Activated gamma-delta T cell treated with Interleukin-2 at 50 U/mL for 16 hours (primary cell): Measurements from ENCODE around the gene MN1.

Experiments
- DNase-seq: peaks from one replicate; pipeline ENCODE4 v3.0.0-alpha.2; 2020

The MN1 gene

DNA sequence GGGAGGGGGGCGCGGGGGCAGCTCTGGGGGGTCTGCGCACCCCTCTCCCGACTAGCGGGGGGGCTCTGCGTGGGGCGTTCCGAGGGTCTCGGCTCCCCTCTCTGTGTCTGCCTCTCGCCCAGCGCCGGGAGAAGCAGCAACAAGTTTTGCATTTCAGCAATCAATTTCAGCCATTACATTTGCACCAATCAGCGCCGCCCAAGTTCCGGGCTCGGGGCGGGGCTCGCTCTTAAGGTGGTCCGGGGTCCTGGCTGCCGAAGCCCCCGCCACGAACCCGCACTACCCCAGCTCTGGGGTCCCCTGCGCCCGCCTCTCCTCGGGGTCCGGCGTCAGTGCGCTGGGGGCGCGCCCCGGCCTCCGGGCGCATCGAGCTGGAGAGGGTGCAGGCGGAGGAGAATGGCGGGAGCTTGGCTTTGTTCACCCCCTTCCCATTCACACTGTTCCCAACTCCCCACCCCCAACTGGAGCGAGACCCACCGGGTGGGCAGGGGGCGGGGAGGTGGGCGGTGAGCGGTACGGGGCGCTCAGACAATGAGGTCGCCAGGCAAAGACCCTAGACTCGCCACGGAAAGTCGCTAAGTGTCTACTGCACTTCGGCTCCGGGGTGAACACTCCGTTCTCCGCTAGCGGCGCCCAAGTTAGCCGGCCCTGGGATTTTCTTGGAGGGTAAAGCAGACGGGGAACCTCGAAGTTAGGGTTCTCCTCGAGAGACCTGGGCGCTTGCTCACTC, at the start of gene MN1:
Gene MN1, minus strand, starts transcription at position 141 of the 730 bp plus-strand sequence. CDS start 1,213 bp downstream, outside the sequence.
- DNase-seq = peak; percentile 46

DNA sequence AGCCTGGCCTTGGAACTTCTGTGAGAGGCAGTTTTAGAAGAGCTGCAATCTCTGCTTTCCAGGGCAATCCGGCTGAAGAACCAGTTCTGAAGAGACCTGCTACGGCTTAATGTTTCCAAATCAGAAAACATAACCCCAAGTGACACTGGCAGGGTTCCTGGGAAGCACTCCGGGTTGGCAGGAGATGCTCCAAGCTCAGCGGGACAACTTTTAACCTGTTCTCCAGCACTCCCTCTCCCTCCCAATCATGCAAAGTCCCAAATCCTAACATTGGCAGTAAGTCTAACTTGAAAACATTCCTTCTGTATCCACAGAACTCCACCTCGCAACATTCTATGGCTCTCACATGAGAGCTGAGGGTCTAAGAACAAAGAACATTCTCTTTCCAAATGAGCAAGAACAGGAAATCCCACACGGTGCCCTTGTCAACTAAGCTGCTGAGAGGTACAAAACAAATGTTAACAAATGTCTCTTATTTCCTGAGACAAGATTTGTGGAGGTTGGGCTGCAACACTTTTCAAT, 48.5 kb upstream of the MN1 start:
- no peak for DNase-seq

DNA sequence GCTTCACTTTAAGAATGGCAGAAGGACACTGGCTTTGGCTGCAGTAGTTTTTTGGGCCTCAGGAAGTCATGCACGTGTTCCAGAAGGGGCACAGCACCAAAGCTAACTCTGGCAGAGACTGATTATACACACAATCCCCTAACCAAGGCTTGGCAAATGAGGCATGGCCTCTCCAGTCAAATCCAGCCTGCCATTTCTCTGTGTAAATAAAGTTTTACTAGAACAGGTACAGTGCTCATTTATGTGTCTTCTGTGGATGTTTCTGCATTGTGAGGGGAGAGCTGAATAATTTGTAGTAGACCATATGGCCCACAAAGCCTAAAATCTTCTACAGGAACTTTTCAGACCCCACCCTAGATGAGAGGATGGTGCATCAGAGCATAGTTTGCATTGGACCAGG, 46.4 kb upstream of the MN1 start:
- DNase-seq = no peak

GRCh38 chr22:27846910-27847309, 45.4 kb upstream of the MN1 start:
- DNase-seq = no peak

- DNase-seq = no peak
Observed at GRCh38 chr22:27846248-27846757, 44.7 kb upstream of the MN1 start.

DNA sequence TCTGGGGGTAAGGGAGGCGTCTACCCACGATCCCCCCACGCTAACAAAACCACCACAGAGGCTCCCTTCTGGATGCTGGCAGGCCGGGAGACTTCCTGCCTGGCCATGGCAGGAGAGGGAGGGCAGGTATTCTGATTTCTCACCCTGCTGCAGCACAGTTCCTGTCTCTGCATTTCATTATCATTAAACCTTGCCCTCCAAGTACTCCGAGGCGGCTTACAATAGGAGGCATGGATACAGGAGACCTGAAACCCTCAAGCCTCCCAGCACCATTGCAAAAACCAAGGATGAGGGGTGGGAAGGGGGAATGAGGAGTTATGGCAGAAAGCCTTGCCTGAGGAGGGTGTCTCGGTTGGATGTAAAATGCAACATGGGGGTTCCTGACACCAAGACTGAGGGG, 44.1 kb upstream of the MN1 start:
- no peak for DNase-seq

- no peak for DNase-seq
Observed at GRCh38 chr22:27844656-27845591, 43.4 kb upstream of the MN1 start.

DNA sequence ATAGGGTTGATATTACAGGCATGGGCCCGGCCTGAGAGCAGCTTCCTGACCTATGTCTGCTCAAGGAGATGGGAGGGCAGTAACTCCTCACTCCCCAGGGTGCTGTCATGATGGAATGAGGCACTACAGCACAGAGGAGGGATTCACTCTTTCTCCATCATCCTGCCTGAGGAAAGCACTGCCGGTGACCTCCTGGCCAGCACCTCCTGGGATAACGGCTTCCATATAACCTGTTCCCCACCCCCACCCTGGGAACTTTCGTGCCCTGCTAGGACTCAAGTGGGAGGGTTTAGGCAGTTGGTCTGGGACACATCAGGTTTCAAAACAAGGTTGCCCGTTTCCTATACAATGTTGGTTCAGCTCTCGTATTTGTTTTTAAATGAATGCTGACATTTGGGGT, 42.7 kb upstream of the MN1 start:
- DNase-seq = no peak

DNA sequence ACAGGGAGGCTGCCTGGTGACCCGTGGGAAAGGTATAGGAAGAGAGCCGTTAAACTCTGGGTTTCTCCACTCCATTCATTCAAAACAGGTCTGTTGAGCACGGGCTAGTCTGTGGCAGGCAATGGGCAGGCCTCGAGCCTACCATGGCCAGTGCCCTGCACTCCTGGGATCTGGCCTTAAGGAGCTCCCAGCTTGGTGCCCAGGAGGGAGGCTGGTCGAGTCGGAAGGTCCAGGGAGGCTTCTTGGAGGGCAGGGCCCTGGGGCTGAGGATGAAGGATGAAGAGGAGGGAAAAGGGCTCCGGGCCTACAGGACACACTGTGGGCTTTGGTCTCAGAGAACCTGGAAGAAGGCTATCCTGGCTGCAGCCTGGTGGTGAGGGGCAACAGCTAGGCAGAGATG, 41.9 kb upstream of the MN1 start:
- no peak for DNase-seq

- DNase-seq = no peak
Observed at GRCh38 chr22:27842669-27843431, 41.3 kb upstream of the MN1 start.

DNA sequence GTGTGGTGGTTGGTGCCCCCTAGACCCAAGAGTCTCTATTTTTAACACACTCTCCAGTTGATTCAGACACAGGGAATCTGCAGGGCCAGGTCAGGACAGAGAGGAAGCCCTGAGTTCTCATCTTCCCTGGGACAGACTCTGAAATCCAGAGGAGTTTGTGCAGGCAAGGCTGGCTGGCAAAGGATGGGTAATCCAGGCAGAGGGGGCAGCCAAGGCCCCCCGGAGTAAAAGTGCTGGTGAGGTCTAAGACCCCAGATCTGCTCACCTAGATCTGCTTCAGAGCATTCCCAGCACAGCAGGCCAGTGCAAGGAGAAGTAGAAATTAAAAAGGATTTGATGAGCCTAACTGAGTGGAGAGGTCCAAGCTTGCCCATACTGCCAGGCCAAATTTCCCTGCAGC, 40.6 kb upstream of the MN1 start:
- DNase-seq = no peak

DNA sequence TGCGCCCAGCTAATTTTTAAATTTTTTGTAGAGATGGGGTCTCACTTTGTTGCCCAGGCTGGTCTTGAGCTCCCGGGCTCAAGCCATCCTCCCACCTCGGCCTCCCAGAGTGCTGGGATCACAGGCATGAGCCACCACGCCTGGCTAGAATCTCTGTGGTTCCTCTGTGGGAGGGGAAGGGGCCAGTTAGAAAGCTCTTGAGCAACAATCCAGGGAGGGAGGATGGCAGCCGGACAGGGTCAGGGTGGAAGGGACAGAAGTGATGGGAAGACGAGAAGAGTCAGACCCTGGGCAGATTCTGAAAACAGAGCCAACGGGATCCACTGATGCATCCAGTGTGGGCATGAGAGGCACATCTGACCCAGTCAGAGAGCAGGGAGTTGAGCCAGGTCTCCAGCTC, 38.9 kb upstream of the MN1 start:
- no peak for DNase-seq

GRCh38 chr22:27839057-27839660, 37.6 kb upstream of the MN1 start:
- no peak for DNase-seq

- no peak for DNase-seq
Observed at GRCh38 chr22:27836181-27836580, 34.6 kb upstream of the MN1 start.

DNA sequence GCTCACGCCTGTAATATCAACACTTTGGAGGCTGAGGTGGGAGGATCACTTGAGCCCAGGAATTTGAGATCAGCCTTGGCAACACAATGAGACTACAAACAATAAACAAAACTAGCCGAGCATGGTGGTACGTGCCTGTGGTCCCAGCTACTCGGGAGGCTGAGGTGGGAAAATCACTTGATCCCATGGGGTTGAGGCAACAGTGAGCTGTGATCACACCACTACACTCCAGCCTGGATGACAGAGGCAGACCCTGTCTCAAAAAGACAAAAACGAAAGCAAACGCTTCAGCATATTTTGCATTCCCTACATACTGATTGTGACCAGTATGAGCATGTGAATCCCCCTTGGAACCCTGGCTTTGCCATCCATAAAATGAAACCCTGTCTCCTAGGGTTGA, 33.9 kb upstream of the MN1 start:
- DNase-seq = no peak

DNA sequence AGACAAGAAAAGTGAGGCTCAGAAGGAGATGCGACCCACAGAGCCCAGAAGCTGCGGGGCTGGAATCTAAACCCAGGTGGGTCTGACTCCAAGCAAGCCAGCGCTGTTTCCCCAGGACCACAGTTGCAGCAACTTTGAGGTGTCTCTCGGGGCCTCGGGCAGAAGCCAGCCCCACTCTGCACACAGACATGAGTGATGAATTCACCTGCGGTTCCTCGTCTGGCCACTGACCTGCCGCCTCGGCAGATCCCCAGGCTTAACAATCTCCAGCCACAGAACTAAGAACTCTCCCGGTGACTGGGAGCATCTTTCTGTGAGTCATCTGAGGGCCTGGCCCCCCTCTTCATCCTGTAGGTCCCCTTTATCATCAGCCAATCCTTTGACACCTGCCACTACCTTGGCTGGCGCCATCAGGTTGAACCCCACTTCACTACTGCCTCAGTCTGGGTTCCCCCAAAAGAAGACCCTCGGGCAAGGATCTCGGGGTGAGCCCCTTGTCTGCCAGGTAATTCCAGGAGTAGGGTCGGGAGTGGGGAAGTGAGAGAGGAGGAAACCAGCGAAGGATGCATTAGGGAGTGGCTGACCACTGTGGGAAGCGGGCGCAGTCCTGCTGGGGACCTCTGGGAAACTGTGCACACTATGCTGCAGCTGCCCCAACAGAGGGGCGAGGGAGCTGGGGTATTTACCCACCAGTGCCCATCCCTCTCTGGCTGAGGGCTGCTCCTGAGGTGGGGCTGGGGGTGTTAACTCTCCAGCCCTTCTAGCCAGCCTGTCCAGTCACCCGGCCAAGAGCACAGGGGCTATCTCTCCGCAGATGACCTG, 33.0 kb upstream of the MN1 start:
- DNase-seq = no peak

DNA sequence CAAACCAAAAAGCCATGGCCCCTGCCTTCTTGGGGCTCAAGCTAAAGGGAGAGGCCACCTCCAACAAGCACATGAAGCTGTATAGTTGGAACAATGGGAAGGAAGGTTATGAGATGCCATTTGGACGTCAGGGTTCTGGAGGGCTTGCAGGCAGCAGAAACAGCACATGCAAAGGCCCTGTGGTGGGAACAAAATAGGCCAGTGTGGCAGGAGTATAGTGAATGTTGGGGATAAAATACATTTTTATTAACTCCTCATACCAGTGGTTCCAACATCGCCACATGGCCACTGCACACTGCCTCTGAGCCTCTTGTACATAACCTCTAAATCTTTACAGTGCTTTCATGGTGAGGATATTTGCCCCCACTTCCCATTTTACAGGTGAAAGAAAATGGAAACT, 32.2 kb upstream of the MN1 start:
- DNase-seq = no peak

GRCh38 chr22:27832606-27833005, 31.1 kb upstream of the MN1 start:
- no peak for DNase-seq

DNA sequence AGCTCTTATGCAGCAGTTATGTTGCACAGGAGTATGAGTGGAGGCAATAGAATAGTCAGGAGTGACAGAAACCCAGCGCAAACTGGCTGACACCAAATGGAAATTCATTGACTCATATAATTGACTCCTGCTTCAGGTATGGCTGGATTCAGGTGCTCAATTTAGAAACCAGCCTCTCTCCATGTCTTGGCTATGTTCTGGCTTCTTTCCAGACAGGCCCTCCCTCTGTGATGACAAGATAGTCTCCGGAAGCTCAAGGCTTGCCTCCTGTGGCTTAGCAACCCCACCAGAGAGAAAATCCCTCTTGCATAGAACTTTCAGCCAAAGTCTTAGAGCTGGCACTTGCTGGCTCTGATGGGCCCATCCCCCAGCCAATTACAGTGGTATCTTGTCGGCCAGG, 28.1 kb upstream of the MN1 start:
- DNase-seq = no peak

DNA sequence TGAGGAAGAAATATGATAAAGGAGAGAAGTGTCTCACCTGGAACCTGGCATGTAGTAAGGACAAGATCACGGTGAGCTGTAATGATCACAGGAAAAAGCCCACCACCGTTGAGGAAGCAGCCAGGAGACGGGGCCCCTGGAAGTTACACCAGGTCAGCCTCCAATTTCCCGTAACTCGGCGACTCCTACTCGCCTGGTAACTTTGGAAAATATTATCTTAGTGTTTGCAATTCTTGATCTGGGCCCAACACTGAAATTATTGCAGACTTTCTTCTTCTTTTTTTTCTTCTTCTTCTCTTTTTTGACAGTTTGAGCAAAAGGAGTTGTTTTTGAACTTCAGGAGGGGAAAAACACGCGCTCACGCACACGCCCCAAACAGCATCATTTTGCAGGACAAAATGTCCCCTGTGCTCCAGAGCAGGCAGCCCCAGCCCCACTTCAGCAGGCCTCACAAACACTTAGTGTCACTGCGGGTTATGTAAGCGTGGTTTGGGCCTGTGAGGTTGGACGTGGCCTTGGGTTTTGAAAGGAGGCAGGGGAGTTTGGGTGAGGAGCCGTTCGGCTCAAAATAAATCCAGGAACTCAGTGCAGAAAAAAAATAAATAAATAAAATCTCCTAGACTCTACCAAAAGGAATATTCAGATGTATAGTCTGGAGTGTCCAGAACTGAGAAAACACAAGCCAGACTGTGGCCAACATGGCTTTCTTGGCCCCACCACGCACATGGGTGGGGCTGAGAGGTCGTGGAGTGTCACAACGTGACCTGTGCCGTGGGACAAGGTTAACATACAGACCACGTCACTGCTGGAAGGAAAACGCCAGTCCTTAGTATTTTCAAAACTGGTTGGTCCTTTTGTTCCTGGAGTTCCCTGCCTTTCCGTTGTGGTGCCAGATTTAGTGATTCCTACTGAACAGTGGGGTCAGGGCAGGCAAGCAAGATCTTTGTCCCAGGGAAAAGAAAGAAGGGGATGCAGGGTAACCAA, 26.3 kb upstream of the MN1 start:
- DNase-seq = no peak
